GM21423 (cell line): ENCODE measurements around the gene PI4KA.
"Not testable (repeated sequence)": the region's sequence is repeated elsewhere in the genome, so short reads cannot be mapped to it uniquely, and the experiment has no call there.

Experiments used
- ATAC-seq: cut with Tn5 transposase; IDR thresholded peaks from one replicate; pipeline ENCODE4 v1.9.1; 2021; ENCODE audit warnings: mild to moderate bottlenecking, moderate library complexity; ENCODE audit not compliant: unreplicated experiment

PI4KA gene

GRCh38 chr22:20852076-20852475 is 6.5 kb downstream of the PI4KA start:
- ATAC-seq = no peak

GRCh38 chr22:20847318-20847822 is 11.2 kb downstream of the PI4KA start:
- ATAC-seq = no peak

- no peak for ATAC-seq
Observed at GRCh38 chr22:20844055-20845037, 14.3 kb downstream of the PI4KA start.

- no peak for ATAC-seq
Observed at GRCh38 chr22:20843501-20843900, 15.1 kb downstream of the PI4KA start.

GRCh38 chr22:20840646-20841371 is 17.8 kb downstream of the PI4KA start:
- ATAC-seq = no peak

GRCh38 chr22:20839837-20840645 is 18.6 kb downstream of the PI4KA start:
- ATAC-seq = no peak

- ATAC-seq = not testable (repeated sequence)
Observed at GRCh38 chr22:20839354-20839753, 19.3 kb downstream of the PI4KA start.

- ATAC-seq = no peak
Observed at GRCh38 chr22:20836987-20837823, 21.4 kb downstream of the PI4KA start.

- ATAC-seq = no peak
Observed at GRCh38 chr22:20834725-20835124, 23.9 kb downstream of the PI4KA start.

GRCh38 chr22:20834206-20834605 is 24.4 kb downstream of the PI4KA start:
- ATAC-seq = no peak

- no peak for ATAC-seq
Observed at GRCh38 chr22:20833225-20833665, 25.4 kb downstream of the PI4KA start.

- no peak for ATAC-seq
Observed at GRCh38 chr22:20829491-20830134, 29.0 kb downstream of the PI4KA start.

- ATAC-seq = not testable (repeated sequence)
Observed at GRCh38 chr22:20826373-20827152, 32.0 kb downstream of the PI4KA start.

- ATAC-seq = no peak
Observed at GRCh38 chr22:20825624-20826023, 33.0 kb downstream of the PI4KA start.

- ATAC-seq = not testable (repeated sequence)
Observed at GRCh38 chr22:20825216-20825615, 33.4 kb downstream of the PI4KA start.

- no peak for ATAC-seq
Observed at GRCh38 chr22:20823264-20823663, 35.3 kb downstream of the PI4KA start.

GRCh38 chr22:20822240-20822639 is 36.4 kb downstream of the PI4KA start:
- no peak for ATAC-seq

GRCh38 chr22:20821717-20822239 is 36.8 kb downstream of the PI4KA start:
- not testable (repeated sequence) for ATAC-seq
